Tibial nerve (tissue), 3 donors: ENCODE results near the gene GRAMD1C.

ENCODE experiments used
- CTCF ChIP-seq, 5 experiments: fragments of 200-600 bp in 3 of 5; fragments of 450-650 bp in 2 of 5; sonication (generic) in 3 of 5; IDR thresholded peaks; one replicate each; pipeline ENCODE4 v1.5.1; 2016 to 2019; ENCODE audit warnings: antibody characterized with exemption in 5 of 5, mild to moderate bottlenecking in 3 of 5, moderate library complexity in 2 of 5
- POLR2A ChIP-seq, 2 donors: fragments of 450-650 bp; IDR thresholded peaks; one replicate each; pipeline ENCODE4 v1.6.1; 2017; ENCODE audit warnings: antibody characterized with exemption in 2 of 2, mild to moderate bottlenecking in 2 of 2, moderate library complexity in 2 of 2

GRCh38 chr3:113829576-113830354 lies 8.8 kb upstream of the GRAMD1C start:
- TF ChIP-seq CTCF (IDR thresholded peaks at IDR 0.05) (no peak), POLR2A (IDR thresholded peaks at IDR 0.05) (no peak)
